GM12875 (cell line): ENCODE data around the gene STEAP3.
A peak's percentile ranks its signal among the peaks of the same experiment; 100 is the strongest.

Source experiments
- H3K4me3 ChIP-seq: one replicate; pipeline ENCODE4 v1.5.1; 2011; ENCODE audit warnings: low read depth, low read length, control low read depth
- TF ChIP-seq, protein P1 (sequence below): IDR thresholded peaks from 2 replicates; pipeline ENCODE4 v1.5.1; 2011; ENCODE audit warnings: low read depth, mild to moderate bottlenecking, control low read depth, inconsistent platforms, low read length, moderate library complexity, borderline replicate concordance; ENCODE audit not compliant: insufficient read depth

STEAP3 gene

DNA sequence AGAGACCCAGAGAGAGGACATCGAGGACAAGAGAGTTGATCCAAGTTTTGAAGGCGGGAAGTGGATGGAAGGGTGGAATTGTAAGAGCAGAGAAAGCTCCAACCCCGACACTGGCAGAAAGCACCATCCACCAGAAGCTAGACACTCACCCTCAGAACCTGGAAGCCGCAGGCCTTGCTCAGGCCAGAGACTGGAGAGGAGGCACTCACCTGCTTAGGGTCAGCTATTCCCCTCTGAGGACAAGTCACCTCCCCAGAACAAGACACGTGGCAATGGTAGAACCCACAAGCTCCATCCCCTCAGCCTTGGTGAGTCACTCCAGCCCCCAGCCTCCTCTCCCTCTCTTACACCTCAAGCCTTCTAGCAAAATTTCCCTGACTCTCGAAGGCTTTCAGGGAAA, 64.9 kb downstream of the STEAP3 start:
- TF ChIP-seq, protein P1, sequence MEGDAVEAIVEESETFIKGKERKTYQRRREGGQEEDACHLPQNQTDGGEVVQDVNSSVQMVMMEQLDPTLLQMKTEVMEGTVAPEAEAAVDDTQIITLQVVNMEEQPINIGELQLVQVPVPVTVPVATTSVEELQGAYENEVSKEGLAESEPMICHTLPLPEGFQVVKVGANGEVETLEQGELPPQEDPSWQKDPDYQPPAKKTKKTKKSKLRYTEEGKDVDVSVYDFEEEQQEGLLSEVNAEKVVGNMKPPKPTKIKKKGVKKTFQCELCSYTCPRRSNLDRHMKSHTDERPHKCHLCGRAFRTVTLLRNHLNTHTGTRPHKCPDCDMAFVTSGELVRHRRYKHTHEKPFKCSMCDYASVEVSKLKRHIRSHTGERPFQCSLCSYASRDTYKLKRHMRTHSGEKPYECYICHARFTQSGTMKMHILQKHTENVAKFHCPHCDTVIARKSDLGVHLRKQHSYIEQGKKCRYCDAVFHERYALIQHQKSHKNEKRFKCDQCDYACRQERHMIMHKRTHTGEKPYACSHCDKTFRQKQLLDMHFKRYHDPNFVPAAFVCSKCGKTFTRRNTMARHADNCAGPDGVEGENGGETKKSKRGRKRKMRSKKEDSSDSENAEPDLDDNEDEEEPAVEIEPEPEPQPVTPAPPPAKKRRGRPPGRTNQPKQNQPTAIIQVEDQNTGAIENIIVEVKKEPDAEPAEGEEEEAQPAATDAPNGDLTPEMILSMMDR = no peak
- H3K4me3 ChIP-seq = no peak overlapping the region

DNA sequence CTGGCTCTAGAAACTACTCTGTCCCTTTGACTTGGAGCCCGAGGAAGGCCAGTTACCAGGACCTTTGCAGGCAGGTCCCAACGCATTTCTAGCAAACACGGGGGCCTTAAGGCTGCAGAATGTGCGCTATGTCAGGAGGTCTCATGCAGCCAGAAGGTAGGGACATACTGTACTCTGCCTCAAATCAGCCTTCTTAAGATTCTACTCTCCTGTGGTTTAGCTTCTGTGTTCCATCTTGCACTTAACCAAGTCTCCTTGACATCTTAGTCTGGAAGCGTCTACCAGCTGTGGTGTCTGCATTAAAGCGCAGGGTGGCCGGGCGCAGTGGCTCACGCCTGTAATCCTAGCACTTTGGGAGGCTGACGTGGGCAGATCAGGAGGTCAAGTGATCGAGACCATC, 65.5 kb downstream of the STEAP3 start:
- no peak overlapping the region for H3K4me3 ChIP-seq
- TF ChIP-seq, protein P1 = no peak

DNA sequence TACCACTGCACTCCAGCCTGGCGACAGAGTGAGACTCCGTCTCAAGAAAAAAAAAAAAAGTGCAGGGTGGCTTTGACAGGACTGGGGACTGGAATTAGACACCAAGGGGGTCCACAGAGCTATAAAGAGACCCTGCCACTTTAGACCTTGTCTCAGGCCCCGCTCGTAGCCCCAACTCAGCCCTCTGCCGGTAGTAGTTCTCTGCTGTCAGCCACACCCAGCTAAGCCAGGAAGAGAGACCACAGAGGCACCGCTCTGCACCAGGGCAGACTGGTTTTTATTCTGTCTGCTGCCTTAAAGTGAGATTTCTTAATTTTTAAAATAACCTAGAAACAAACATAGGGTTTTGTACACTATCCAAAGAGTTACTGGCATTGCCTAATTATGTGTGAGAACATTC, 66.0 kb downstream of the STEAP3 start:
- TF ChIP-seq, protein P1 = no peak
- no peak overlapping the region for H3K4me3 ChIP-seq

DNA sequence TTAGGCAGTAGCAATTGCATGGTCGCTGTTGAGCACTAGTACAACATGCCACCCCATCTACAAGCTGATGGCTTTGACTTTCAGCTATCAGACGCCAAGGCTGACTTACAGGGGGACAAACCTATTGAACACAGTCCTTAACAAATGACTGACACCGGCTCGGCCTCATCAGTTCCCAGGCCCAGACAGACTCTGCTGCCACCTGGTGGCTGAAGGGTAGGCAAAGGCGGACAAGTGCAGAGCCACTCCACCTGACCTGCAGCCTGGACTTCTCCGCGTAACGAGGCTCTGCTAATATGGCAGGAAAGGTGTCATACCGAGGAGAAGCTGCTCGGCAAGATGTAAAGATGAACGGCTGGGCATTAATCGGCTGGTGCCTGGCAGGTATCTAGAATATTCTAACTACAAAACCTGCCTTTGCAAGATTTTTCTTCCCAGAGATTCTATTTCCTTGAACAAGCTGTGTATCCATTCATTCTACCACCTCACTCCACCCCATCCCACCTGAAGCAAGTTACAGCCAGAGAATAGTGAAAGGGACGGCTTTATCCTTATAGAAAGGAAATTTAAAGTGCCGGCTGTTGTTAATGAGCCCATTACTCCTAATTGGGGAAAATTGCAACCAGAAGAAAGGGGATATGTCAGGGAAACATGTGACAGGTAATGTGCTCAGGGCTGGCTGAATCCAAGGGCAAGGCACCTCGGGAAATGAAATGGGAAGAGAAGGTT, 67.4 kb downstream of the STEAP3 start:
- TF ChIP-seq, protein P1 = peak; percentile 83
- H3K4me3 ChIP-seq = no peak overlapping the region

DNA sequence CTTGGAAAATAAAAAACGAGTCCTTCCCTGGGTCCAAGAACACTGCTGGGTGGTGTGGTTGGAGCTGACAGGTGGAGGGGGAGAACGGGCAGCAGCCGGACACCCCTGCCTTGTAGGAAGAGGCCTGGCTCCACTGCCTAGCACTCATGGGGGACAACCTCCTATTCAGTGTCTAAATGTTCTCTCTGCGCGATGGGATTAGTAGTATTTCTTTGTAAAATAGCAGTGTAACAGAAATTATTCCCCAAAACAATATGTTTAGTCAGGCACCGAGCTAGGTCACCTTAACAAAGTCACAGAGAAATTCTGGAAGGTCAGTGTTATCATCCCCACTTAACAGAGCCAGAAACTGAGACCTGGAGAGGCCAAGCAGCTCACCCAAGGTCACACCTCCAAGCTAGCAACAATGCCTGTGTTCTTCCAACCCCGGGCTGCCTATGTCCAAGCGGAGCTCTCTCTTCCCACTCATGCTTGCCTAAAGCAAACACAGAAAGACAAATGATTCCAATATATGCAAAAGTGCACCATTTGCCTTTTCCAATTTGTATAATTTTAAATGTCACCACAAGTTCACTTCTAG, 68.0 kb downstream of the STEAP3 start:
- TF ChIP-seq, protein P1 = no peak
- no peak overlapping the region for H3K4me3 ChIP-seq

DNA sequence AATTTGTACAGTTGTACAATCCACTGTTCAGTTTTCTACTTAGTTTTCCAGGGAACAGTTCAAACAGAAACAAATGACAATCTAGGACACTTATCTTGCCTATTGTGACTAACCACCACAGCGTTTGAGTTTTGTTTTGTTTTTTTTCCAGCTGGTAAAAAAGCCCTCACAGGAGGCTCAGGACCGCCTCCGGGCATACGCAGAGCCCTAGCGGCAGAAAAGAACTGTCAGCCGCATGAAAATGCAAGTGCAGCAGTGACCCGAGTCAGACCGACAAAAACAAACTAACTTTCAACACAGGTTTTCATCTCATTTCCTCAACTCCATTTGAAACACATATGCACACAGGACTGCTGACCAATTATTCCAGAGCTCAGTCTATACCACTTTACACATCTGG, 68.6 kb downstream of the STEAP3 start:
- H3K4me3 ChIP-seq = no peak overlapping the region
- TF ChIP-seq, protein P1 = no peak

DNA sequence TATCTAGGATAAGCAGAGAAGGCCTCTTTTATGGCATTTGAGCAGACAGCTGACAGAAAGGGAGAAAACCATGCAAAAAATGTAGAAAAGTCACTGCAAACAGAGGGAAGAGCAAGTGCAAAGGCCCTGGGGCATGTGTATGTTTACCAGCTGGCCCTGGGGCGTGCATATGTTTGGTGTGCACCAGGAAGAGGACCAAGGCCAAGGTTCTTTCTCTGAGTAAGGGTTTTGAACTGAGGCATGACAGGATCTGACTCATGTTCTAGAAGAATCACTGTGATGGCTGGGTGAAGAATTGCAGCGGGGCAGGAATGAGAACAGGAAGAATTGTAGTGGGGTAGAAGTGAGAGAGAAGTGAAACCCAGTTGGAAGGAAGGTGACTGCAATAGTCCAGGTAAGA, 69.6 kb downstream of the STEAP3 start:
- H3K4me3 ChIP-seq = no peak overlapping the region
- TF ChIP-seq, protein P1 = no peak
